GM18858 (cell line): ENCODE measurements around the gene CLCN6.

Source experiments
- ATAC-seq: cut with Tn5 transposase; IDR thresholded peaks from one replicate; pipeline ENCODE4 v1.9.1; 2021; ENCODE audit not compliant: unreplicated experiment

Gene CLCN6

GRCh38 chr1:11778844-11779623 lies 27.0 kb upstream of the CLCN6 start:
- no peak for ATAC-seq

GRCh38 chr1:11779715-11780379 lies 26.1 kb upstream of the CLCN6 start:
- ATAC-seq, result no peak

GRCh38 chr1:11780380-11781147 lies 25.4 kb upstream of the CLCN6 start:
- no peak for ATAC-seq

DNA sequence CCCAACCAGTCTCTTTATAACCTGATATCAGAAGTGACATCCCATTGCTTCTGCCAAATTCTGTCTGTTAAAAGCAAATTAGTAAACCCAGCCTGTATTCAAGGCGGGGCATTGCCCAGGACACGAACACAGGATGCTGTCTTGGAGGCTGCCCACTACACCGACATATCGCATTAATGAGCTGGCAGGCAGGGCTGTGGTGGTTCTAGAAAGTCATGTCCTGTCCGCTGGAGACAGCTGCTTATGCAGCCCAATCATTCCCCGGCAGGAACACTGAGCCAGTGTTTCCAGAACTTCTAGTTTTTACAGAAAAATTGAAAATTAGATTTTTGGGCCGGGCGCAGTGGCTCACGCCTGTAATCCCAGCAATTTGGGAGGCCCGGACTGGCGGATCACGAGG lies 24.7 kb upstream of the CLCN6 start:
- no peak for ATAC-seq

DNA sequence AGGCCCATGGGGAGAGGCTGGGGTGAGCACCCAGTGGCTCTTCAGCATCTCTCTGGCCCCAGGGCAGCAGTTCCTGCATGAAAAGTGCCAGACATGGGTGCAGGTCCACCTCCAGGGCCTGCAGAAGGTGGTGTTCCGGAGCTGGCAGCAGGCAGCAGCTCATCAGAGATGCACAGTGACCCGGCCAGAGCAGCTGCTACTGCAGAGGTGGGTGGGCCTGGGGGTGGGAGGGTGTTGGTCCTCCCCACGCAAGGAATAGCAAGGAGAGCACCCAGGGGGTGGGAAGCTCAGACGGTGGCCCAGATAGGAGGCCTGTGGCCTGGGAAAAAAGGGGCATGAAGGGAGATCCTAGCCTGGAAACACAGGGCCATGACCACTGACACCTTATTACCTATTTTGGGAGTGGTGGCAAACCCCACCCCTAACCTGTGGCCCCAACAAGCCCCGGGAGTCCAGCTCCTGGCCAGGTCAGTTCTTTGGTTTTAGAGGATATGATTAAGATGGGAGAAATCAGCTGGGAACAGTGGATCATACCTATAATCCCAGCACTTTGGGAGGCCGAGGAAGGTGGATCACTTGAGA lies 23.8 kb upstream of the CLCN6 start:
- ATAC-seq, result no peak

DNA sequence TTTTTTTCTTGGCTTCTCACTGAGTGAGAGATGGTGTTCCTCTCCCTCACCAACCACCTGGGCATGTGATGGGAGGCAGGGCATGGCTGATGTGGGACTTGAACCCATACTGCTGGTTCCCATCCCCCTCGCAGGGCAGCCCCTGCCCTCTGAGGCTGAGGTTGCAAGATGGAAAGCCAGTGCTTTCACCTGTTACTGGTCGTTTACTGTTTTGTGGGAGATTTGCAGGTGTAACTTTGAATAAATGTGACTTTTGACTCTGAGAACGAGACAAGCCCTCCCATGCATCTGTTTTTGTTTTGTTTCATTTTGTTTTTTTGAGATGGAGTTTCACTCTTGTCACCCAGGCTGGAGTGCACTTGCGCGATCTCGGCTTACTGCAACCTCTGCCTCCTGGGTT lies 22.4 kb upstream of the CLCN6 start:
- ATAC-seq, result no peak

DNA sequence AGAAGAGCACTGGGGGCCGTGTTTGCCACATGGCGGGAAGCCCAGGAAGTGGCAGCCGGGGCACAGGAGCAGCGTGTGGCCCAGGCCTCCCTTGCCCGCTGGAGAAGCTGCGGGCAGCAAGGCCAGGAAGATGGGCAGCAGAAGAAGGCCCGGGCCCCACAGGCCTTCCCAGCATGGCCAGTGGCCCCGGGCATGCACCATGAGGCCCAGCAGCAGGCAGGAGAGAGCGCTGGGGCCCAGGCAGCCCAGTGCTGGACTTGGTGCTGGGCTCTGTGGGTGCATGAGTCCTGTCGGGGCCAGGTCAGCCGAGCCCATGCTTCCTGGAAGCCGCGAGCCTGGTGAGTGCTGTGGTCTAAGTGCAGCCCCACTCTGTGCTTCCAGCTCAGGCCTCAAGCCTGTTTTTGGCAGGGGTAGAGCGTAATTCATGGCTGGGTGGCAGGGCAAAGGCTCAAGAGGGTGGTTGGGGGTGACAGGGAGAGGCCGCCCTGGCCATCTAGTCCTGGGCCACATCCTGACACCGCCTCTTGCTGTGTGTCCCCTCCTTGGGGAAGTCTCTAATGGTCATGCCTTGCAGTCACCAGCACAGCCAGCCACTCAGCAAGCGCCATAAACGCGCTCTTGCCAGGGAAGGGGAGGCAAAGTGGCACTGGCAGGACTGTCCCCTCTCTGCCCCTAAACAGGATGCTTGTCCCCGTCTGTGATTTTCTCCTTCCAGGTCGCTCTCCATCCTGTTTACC lies 21.6 kb upstream of the CLCN6 start:
- ATAC-seq, result no peak

DNA sequence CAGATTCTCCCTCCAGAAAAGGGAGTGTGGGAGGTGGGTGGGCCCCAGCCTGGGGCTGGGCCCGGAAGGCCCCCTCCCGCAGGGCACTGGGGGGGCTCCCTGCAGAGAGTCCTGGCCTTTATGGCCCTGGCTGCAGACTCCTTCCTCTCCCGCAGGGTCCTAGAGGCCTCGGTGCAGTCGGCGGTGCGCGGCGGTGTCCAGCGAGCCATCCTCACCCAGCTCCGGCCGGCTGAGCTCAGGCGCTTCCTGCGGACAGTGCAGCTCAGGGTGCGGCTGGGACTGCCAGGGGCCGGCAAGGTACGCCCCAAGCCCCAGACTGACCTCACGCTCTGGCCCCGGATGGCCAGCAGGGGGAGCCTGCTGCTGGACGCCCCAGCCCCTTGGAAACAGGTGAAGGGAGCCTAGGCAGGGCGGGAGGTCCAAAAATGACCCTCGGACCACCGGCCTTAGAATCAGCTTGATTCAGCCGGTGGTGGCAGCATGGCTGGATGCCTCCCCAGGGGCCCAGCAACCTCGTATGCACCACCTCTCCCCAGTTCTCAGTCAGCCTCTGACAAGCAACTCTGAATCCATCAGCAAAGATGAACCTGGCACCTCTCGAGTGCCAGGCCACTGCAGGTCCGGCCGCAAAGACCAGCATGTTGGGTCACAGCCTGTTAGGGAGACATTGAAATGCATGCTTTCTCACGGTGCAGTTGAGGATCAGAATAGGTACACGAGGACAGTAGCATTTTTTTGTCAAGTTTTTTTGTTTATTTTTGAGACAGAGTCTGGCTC lies 20.8 kb upstream of the CLCN6 start:
- ATAC-seq, result no peak

GRCh38 chr1:11786168-11786567 lies 19.8 kb upstream of the CLCN6 start:
- no peak for ATAC-seq

- no peak for ATAC-seq
Measured at GRCh38 chr1:11787251-11787803, 18.7 kb upstream of the CLCN6 start.

GRCh38 chr1:11787804-11788436 lies 18.1 kb upstream of the CLCN6 start:
- no peak for ATAC-seq

DNA sequence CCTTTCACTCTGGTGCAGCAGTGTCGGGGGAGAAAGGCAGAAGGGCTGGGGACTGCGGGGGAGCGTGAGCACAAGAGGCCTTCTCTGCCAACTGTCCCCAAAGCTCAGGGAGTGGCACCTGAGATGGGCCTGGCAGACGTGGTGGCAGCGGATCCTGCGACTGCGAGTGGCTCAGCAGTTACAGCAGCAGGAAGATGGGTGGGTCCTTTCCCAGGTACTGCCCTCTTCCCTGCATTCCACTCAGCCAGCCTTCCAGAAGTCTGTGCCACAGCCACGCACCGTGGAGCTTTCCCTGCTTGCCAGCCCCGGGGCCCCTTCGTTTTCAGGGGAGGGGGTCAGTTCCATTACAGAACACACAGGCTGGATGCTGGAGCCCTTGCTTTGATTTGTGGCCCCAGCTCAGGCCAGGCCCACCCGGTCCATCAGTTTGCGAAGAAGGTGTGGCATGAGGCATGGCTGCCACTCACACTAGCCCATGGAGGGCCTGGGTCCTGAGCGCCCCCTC lies 17.4 kb upstream of the CLCN6 start:
- no peak for ATAC-seq

GRCh38 chr1:11789126-11790067 lies 16.6 kb upstream of the CLCN6 start:
- ATAC-seq, result no peak

DNA sequence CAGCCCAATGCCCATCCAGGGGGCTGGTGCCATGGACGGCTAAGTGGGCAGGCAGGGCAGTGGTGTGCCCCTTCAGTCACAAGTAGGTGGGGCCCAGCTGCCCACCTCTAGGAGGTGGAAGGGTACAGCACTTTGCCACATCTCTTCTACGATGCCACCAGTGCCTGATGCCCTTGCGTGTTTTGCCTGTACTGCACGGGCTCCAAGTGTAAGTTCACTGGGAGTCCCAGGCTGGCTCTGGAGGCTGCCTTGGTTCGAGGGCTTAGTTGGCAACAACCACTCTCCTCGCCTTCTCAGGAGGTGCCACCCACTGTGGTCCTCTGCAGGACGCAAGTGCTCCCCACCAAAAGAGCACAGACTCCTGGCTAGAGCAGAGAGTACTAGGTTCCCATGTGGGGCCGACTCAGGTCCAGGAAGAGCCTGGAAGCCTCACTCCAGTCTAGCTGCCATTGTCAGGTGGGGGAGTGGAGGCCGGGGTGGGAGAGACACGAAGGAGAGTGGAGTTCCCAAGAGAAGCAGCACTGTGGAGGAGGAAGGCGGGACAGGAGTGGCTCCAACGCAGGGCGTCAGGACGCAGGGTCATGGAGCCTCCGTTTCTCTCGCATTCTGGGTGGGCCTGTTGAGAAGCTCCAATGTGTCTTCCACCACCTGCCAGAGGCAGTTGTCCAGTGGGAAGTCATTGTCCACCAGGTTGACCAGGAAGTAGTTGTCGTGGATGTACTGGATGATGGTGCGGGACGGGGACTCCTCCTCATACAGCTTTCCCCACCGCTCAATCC lies 15.7 kb upstream of the CLCN6 start:
- ATAC-seq, result no peak

GRCh38 chr1:11790880-11791715 lies 14.9 kb upstream of the CLCN6 start:
- no peak for ATAC-seq

GRCh38 chr1:11792106-11792505 lies 13.9 kb upstream of the CLCN6 start:
- ATAC-seq, result no peak
